T-helper 22 cell (primary cell): Measurements from ENCODE around the gene MACROD1.

ENCODE experiments used
- DNase-seq: peaks from one replicate; pipeline ENCODE4 v3.0.0-alpha.2; 2020; ENCODE audit warnings: low read depth

Gene MACROD1

DNA sequence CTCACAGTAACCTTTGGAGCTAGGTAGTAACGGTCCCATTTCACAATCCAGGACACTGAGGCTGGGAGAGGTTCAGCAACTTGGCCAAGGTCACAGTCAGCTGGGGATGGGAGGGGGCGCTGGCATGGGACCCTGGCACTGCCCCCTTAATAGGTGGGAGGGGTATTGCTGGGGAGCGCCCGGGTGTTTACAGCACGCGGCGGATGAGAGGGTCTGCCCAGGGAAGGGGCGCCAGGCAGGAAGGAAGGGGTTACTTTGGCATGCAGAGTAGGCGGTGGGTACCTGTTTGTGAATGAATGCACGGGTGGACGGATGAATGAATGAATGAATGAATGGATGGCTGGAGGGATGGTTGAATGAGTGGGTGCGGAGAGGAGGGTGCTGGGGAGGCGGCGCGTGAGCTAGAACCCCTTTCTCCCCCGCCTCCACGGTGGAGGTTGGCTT, 130.8 kb downstream of the MACROD1 start:
- DNase-seq: no peak

DNA sequence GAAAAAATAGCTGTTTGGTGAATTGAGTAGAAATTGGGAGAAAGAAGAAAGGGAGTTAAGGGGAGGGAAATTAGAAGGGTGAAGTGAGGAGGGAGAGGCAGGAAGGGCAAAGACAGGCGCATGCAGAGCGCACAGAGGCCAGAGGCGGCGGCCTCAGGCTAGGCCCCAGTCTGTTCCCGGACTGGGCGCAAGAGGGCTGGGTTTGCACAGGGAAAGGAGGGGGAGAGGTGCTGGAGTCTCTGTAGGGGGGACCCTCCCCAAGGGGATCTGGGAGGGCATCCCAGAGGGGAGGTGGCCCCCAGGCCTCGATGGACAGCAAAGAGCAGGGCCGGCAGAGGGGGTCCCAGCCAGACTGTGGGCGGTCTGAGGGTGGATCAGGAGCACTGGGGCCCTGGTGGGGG, 131.5 kb downstream of the MACROD1 start:
- no peak for DNase-seq

DNA sequence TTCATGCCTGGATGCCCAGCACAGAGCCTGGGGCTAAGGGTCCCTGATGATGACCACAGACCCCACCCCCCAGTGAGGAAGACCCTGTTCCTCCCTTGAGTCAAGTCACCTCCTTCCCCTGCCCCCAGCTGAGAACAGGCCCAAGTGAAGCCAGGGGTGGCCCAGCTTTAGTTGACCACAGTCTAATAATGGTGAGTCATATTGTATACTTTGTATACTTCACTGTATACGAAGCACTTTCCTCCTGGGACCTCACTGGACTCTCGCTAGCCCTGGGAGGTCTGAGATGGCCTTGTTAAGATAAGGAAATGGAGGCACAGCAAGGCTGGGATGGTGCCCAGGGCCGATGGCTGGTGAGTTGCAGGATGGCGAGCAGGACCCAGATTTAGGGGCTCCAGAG, 133.9 kb downstream of the MACROD1 start:
- DNase-seq: no peak

DNA sequence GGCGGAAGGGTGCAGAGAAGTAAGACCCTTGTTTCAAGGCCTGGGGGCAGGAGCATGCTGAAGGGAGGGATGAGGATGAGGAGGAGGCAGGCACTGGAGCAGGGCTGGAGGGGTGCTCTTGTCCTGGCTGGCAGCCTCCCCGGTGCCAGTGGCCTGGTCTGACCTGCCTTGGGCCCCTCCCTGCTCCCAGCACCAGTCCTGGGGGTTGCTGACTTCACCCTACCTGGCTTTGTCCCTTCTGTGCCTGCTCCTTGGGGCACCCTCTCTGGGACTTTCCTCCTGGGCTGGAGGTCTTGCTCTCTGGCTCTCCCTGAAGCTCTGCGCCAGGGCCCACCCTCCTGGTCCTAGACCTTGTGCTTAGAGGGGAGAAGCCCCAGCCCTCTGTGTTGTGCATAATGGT, 134.9 kb downstream of the MACROD1 start:
- no peak for DNase-seq

DNA sequence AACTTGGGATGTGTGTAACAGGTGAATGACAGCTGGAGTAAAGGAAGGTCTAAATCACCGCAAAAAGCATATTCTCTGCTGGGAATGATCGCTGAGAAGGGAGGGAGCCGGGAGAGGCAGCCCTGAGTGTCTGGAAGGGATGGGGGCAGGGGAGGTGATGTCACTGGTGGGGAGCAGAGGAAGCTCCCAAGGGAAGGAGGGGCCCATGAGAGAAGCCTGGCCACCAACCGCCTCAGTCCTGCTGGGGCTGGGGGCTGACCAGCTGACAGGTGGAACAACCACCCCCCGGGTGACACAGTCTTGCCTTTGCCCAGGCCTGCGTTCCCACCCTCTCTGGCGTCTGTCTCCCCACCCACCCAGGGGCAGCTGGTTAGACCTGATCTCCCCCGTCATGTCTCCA, 136.1 kb downstream of the MACROD1 start:
- DNase-seq: no peak

DNA sequence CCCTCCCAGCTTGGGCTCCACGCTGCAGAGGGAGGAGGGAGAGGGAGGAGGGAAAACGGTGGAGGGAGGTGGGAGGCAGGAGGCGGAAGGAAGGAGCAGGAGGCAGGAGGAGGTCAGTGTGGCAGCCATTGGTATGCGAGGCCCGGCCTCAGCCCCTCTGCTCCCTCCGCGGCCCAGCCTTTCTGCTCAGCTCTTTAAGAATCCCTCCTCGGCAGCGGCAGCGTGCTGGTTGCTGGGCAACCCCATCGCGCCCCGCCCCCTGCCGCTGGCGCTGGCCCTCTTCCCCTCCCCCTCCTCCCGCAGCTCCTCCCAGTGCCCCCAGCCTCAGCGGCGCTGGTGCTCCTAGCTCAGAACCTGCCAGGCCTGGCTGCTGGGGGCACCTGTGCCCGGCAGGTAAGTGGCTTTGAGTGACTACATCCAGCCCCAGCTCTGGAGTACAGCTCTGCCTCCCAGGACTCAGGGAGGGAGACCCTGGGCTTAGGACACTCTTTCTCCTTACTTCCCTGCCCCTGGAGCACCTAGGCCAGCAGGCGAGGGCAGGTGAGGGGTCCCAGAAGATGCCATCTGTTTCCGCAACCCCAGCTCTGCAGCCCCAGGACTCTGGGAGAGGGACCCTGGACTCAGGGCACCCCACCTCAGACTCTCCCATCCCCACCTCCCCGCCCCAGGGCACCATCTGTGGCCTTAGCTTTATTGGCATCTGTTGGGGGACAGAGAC, 137.4 kb downstream of the MACROD1 start:
- DNase-seq: no peak

DNA sequence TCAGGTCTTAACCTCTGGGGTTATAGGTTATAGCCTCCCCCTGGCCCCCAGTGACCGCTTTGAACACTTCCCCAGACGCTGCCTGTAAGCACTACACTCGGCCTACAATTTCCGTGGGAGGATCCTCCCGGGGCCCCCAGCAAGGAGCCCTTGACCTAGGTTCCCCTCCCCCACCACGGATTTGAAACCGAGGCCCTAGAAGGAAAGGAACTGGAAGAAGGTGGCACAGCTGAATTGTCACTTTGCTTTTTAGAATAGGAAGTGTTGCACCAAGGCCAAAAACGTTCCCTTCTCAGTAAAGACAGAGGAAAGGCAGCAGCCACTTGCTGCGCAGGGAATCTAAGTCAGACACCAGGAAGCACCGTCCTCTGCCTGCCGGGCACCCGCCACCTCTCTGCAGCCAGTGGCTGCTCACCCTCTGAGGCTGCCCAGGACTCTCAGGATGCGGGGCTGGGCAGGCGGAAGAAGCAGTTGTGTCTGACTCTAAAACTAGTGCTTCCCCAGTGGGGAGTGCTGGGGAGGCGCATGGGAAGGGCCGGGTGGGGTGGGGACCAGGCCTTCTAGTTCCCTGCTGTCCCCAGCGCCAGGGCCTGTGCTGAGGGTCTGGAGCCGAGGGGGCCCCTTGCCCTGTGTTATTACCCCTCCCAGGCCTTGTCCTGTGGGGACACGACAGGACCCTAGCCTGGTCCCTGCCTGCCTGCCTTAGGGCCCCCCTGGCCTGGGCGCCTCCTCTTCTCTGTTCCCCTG, 138.1 kb downstream of the MACROD1 start:
- DNase-seq: no peak

DNA sequence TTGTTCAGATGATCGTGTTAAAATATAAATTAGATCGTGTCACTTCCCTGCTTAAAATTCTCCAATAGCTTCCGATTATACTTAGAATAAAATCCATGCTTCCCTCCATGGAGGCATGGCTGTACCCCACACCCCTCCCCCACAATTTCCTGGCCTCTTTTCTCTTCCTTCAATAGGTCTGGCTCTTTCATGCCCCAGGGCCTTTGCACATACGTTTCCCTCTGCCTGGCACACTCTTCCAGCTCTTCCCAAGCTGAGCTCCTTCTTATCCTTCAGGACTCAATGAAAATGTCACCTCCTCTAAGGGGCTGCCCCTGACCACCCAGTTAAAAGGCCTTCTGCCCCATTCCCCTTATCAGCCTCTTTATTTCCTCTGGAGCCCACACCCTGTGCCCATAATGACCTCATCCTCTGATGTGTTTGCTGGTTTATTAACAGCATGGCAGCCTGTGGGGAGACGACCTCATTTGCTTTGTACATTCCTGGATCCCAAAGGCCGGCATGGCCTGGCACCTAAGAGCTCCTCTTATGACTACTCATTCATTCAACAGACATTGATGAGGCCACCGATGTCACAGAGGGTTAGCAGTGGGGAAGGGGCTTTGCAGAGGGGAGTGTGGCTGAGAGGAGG, 139.2 kb downstream of the MACROD1 start:
- no peak for DNase-seq

DNA sequence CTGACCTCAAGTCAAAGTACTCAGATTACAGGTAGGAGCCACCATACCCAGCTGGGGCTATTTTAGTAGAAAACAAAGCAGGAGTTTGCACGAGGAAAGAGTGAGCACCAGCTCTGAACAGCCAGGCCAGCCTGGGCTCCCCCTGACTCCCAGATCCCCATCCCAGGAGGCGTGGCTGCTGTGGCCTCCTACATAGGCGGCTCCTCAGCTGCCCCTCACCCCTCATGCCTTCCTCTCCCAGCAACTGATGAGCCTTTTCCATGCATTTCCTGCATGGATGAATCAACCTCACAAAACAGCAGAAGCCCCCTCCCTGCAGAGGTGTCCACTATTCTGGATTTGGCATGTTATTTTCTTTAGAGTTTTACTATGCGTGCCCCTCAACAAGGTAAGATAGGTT, 140.7 kb downstream of the MACROD1 start:
- no peak for DNase-seq

DNA sequence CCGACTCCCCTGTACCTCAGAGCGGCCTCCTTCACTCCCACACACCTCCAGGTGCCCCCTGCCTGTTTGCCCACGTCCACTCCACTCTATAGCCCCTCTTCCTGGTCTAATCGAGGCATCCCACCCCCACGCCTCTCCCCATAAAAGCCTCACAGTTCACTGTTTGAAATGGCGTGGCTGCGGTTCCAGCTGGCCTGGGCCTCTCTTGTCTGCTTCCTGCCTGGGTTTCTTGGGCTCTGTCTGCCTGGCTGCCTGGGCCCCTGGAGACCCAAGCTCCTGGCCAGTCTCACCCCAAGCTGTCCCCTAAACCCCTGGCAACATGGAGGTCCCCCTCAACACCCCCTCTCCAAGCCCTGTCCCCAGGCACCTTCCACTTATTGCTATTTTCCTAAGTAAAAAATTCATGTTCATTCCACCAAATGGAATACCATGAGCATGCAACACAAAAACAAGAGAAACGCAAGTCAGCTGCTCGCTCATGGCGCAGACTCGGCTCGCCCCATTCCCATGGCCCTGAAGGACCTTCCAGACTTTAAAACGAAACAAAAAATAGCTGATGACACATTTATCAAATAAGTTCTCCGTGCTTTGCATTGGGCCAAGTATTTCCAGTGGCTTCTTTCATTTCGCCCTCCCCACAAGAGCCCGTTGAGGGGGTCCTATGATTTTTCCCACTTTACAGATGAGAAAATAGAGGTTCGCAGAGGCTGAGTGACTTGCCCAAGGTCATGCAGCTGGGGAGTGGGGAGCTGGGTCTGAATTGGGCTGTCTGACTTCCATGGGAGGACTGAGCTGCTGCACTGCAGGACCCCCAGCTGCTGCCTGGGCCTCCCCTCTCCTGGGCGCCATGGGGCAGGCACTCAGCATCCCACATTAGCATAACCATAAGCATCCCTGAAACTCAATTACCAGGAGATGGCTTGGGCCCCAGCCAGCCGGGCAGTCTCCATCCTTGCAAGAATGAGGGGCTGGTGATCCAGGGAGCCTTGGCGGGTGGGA, 141.9 kb downstream of the MACROD1 start:
- DNase-seq: no peak

DNA sequence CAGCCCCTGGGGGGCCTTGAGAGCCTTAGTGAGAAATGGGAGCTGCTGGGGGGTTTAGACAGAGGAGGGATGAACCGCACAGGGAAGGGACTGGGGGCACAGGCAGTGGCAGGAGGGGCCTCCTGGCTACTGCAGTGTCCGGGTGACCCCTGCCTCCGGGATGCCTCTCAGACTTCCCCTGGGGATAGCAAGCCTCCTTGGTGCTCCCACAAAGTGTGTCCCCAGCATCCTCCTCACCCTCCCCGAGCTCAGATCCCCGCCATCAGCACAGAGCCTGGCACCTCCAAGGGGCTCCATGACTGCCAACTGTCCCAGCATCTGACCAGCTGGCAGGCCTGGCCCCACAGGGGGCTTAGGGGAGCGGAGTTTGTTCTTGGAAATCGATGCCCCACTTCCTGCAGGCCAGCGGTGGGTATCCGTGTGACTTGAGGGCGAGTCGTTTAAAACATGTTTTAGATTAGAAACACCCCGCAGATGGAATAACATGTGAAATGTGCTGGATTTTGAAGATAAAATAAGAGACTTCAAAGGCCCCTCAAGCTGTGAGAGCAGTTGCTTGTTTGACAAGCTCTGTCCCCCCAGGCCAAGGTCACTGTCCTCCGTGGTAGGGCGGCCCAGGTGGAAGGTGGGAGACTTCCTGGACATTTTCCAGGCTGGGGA, 143.7 kb downstream of the MACROD1 start:
- no peak for DNase-seq

DNA sequence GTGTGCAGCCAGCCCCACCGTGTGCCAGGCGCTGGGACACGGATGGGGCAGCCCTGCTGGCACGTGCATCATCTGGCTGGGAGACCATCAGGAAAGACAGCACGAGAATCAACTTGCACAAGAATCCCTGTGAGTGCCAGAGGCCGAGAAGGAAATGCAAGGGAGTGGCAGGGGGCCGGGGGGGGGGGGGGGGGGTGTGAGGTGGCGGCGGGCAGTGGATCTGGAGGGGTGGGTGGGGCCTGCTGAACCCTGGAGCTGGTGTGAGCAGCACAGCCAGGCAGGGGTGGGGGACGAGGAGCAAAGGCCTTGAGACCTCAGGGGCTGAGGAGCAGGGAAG, 144.2 kb downstream of the MACROD1 start:
- DNase-seq: no peak

DNA sequence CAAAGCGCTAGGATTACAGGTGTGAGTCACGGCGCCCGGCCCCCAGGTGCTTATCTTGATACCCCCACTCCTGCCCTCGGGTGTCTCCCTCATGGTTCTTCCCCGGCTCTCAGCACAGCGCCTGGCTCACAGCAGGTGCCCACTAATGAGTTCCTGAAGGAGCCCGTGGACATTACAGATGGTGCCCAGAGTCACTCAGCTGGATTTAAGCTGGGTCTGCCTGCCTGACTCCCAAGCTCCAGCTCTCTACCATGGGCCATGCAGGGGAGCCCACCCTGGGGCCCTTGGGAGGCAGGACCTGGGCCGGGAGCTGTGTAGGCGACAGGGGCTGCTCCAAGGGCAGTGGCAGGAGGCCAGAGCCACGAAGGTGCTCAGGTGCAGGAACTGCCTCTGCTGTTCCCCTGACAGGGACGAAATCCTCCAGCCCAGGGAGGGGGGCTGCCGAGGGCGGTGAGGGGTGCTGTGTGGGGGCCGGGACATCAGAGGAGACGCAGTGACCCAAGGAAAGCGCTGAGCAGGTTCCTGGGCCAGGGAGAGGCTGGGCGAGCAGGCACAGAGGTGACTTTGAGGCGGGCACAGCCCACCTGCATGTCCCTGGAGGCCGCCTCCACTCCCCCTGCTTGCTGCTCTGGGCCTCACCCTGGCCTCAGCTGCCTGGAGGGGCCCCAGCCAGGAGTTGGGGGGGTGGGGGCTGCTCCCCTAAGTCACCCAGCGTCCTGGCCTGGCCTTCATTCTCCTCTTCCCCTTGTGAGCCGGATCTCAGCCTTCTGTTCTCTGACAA, 144.7 kb downstream of the MACROD1 start:
- no peak for DNase-seq

DNA sequence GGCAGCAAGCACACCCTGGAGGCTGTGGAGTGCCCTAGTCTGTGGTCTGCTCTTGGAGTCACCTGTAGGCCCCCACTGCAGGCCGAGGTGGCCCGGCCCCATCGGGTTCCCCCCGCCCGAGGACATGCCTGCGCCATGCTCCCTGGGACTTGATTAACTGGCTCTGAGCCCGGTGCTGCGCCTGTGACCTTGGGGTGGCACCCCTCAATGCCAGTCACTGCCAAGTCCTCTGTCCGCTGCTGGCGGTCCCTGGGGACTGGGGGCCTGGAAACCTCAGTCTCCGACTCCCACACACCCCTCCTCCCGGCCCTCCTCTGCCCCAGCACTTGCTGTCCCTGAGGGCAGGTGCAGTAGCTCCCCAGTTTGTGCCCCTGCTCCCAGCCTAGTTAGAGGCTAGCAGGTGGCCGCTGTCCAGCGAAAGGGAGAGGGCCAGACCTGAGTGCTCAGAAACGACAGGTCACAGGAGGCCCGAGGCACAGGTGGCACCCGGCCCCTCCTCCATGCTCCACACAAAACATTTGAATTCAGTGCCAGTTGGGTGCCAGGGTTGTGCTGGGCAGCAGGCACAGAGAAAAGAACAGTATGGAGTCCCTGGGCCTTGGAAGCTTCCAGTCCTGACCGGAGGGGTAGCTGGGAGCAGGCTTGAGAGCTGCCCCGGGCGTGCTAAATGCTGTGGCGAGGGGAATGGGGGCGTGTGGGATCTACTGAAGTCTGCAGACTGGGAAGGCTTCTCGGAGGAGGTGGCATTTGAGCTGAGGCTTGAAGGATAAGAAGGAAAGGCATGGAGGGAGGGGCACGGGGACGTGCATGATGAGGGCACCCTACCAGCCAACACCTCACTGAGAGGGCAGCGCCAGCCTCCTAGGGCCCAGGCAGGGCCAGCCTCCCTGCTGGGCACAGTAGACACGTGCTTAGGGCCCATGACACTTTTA, 146.5 kb downstream of the MACROD1 start:
- DNase-seq: no peak

DNA sequence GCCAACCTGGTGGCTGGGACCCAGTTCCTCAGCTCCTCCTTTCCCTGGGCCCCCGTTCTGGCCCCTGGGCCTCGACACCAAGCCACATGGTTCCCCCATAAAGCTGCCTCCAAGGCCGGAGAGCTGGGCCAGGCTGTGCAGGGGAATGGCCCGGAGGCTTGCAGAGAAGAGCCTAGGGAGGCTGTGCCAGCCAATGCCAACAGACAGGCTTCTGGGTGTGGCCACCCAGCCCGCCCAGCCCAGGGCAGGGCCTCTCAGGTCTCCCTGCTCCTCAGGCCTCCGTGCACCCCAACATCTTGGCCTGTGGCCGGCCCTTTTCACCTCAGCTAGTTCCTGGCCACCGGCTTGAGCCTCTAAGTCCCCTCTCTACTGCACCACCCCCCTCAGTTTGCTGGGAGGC, 147.6 kb downstream of the MACROD1 start:
- no peak for DNase-seq

DNA sequence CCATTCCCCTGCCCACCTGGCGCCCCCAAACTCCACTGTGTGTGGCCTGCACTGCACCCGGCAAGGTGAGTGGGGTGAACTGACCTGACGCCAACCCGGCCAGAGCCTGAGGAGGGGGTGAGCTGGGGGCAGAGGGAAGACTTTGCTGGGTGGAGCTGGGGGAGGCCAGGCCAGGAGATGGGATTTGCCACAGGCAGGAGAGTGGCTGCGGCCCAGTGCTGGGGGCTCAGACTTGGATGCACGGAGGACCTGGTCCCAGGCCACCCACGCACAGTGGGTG, 148.0 kb downstream of the MACROD1 start:
- DNase-seq: no peak

DNA sequence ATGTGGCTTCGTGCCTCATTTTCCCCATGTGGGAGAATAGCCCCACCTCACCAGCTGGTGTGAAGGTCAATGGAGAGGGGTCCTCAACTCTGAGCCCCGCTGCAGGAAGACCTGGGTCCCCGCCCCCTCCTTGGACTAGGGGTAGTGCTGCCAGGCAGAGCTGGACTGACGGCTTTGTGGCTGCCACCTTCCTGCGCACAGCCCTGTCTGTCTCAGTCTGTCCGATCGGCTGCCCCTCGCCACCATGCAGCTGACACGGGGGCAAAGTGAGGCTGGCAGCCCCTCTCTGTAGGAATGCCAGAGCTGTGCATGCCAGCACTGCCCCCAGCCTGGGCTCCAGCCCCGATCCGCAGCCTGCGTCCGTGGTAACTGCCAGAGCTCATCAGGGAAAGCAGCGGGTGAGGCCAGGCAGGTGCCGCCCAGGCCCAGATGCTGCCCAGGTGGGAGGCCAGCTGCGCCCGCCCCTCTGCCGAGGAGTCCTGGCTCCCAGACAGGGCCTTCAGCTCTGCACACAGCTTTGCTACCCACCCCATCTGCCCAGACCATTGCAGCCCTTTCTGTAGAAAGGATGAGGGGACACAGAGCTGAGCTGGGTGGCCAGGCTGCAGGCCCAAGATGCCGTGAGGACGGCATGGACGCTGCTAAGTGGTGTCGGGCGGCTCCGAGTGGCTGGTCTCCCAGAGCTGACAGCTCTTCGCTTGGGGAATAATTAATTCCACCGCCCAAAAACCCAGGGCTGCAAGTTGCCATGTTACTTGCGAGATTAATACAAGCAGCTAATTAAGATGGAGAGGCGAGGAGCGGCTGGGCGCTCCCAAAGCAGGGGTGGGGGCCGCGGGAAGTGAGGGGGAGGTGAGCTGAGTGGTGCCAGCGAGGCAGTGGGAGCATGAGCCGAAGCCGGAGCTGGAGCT, 149.7 kb downstream of the MACROD1 start:
- no peak for DNase-seq

DNA sequence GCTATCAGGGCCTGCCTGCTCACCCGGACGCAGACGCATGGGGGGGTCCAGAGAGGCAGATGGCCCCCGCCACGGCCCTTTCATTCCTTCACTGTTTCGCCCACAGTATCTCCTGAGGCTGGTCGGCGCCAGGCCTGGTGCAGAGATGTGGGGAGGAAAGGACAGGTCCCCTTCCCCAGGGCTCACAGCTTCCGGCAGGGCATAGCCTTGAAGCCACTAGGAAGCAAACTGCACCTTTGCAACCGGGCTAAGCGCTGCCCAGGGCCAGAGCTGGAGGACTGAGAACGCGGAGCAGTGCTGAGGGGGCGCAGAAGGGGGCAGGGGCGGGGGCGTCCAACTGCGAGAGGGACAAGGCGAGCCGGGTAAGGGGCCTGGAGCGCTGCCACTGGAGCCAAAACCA, 150.4 kb downstream of the MACROD1 start:
- no peak for DNase-seq

DNA sequence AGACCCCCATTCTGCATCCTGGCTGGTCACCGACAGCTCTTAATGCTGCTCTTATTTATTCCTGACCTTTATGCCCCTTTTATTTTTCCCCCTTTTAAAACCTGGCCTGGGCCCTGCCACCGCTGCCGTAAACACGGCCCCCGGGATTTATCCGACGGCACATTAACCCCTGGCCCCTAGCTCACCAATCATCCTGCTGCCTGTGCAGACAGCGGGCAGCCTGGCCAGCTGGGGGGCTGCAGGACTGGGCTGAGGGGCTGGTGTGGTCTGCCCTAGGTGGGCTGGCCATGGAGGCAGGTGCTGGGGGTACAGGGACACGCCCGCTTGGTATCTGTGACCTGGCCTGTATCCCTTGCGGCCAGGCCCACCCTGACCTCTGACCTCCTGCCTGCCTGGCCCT, 151.6 kb downstream of the MACROD1 start:
- DNase-seq: no peak
